ENCODE results near the gene SNUPN.

- peak; percentile 68 for TF ChIP-seq CTCF (IDR thresholded peaks at IDR 0.05; ENCODE audit: low read length)
- TF ChIP-seq EZH2 (IDR thresholded peaks at IDR 0.05; ENCODE audit: borderline replicate concordance, low read length), result no peak
Measured at GRCh38 chr15:75640483-75641178, 15.1 kb upstream of the SNUPN start.
